ENCODE measurements around the gene ZBP1.

- no peak for TF ChIP-seq CTCF (IDR thresholded peaks at IDR 0.05)
- TF ChIP-seq POLR2A (IDR thresholded peaks at IDR 0.05), result no peak
These were observed 3.9 kb downstream of the ZBP1 start for GRCh38 chr20:57616143-57616951.

All from testis (tissue), 2 donors.